NCI-H82 (cell line): ENCODE measurements around the gene RTP2.

Experiments used
- DNase-seq: peaks from one replicate; lab custom pipeline; 2025; lab: John Stamatoyannopoulos, UW

Gene RTP2

DNA sequence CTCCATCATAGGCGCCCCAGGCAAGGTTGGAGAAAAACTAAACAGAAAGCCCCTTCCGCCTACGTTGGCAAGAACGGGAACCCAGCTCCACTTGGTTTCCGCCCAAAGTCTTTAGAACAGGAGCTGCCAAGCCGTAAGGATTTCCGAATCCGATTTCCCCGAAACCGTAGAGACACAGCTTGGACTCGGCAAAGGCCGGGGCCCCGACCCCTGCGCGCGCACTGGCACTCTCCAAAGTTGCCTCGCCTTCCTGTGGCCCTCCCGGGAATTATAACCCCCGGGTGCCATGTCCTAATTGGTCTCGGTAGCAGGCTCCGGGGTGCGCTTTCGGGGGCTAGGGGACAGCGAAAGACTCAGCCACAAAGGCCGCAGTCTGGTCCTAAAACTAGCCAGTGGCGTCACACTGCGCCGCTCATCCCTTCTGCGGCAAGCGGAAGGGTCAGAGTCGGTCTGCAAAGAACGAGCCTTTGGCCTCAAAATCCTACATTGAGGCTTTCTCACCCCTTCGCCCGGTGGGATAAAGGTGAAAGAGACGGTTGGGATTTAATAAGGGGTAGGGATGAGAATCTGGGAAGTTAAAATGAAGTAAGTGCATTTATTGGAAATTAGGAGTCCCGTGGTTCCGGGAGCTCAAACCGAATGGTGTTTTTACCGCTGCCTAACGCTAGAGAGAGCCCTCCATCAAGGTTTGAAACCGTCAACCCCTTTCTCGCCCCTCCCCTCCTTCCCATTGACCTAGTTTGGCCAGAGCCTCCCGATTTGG lies 36.2 kb upstream of the RTP2 start:
- peak; percentile 93 for DNase-seq

- DNase-seq = no peak
These were observed 35.6 kb upstream of the RTP2 start for GRCh38 chr3:187738071-187738330.

DNA sequence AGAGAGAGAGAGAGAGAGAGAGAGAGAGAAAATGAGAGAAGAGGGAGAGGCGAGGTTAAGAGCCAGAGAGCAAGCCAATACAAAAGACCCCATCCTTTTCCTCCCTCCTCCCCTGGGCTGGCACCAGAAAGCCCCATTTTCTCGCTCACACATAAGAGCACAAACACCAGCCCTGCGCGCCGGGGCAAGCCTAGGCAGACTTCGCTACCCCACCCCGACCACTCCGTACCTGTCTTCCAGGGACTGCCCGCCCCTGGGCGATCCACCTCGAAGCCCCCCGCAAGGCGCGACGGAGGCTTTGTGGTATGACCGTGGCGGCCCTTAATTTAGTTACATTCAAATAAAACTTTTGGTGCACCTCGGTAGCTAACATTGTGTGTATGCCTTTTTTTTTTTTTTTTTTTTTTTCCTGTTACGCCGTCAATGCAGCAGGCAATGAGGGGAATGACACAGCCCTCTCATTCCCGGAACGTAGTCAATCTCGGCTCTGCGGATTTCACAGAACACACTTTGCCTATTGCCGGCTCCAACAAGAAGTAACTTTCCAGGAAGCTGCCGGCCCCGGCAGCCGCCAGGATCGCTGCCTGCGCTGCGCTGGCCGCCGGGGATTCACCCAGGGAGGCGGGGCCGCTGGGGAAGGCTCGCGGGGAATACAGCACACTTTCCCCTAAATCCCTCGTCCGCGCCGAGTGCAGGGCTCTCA lies 35.2 kb upstream of the RTP2 start:
- peak; percentile 34 for DNase-seq

GRCh38 chr3:187737006-187737367 lies 34.6 kb upstream of the RTP2 start:
- no peak for DNase-seq

DNA sequence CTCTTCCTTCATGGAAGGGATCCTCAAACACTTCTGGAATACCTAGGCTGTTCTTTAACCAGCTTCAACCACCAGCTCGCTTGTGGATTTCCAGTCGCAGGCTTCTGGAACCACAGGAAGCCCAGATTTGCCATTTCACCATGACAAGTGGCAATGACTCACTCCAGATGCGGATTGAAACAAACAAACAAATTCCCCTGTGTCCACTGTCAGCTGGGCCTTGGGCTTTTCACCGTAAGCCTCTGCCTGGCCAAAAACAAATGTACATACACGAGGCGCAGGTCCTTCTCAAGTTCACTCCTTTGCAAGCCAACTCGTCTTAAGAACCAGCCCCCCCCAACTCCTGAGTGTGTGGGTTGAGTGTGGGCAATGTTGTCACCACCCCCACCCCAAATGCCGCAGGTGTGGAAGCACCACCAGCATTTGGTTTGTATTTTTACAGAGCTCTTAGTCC lies 34.1 kb upstream of the RTP2 start:
- DNase-seq = no peak

DNA sequence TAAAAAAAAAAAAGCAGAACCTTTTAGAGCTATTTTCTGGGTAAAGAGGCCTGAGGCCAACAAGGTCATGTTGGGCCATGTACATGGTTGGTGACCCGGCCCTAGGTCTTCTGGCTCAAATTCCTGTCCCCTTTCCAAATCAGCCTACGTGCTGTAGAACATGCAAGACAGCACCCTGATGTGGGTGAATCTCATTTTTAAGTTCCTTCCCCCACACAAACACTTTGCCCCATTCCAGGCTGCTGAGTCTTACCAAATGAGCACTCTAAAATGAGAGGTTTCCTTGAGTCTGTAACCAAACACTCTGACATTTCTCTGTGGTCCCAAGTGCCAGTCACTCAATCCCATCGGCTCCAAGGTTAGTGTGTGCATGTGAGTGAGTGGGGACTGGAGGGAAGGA lies 33.5 kb upstream of the RTP2 start:
- DNase-seq = no peak

DNA sequence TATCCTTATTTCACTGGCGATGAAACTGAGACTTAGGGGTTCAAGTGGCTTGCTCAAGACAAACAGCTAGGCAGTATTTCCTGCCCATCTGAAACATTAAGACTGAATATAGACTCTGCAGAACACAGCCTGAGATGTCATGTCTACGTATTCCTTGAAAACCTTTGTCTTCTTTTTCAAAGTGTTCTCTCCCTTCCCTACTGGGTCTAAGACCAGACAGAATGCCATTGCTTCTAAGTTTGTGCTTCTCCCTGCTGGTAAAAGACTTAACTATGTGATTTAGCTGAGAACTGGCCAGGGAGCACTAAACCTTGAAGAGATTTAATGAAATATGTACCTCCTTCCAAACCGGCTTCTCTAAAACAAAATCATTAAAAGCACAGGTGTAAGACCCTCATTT lies 33.0 kb upstream of the RTP2 start:
- DNase-seq = no peak

DNA sequence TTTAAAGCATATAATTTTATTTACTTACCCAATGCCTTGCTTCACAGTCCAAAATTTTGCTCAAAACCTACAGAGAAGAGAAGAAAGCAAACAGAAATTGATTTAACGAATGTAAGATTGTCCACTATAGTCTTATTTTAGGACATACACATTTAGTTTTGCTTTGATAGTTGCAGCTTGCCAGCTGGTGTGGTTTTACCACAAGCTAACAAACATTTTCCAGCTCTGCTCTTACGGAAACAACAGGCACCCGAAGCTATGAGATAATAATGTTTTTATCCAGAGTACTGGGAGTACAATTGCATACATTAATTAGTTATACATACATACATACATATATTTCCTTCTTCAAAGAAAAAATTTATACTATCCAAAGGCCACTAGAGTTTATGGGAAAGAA lies 32.5 kb upstream of the RTP2 start:
- no peak for DNase-seq

DNA sequence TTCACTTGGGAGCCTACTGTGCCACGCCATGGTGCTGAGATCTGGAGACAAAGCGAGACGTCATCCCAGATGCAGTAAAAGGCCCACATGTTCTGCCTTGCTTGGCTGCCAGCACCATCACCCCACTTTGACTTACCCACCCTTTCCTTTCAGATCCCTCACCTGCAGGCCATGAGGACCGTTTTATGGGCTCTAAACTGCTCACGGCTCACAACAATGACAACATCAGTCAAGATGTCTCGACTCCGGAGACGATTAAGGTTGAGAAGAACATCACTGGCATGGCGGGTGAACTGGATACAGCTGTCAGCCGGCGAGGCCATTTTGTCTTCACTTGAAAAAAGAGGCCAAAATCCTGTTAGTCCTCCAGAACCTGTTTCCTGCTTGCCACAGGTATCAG lies 31.0 kb upstream of the RTP2 start:
- DNase-seq = no peak

DNA sequence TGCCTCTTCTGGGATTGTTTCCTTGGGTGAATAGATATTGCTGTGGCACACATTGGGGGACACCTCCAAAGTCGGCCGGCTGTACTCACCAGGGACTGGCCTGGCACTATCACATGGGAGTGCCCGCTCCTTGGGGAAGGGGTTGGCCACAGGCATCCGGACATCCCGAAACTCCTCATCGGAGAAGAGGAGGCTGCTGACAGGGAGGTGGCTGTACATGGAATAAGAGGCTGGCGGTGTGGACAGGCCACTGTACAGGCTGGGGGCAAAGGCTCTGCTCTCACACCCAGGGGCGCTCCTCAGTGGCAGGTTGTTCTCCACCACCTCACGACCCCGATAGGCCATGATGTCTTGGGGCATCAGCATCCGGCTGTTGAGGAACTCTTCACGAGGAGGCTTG lies 27.2 kb upstream of the RTP2 start:
- DNase-seq = no peak

GRCh38 chr3:187728940-187729583 lies 26.7 kb upstream of the RTP2 start:
- DNase-seq = no peak

- DNase-seq = no peak
These were observed 25.9 kb upstream of the RTP2 start for GRCh38 chr3:187728248-187728647.

GRCh38 chr3:187726564-187726963 lies 24.2 kb upstream of the RTP2 start:
- no peak for DNase-seq

- no peak for DNase-seq
These were observed 23.5 kb upstream of the RTP2 start for GRCh38 chr3:187725653-187726370.

DNA sequence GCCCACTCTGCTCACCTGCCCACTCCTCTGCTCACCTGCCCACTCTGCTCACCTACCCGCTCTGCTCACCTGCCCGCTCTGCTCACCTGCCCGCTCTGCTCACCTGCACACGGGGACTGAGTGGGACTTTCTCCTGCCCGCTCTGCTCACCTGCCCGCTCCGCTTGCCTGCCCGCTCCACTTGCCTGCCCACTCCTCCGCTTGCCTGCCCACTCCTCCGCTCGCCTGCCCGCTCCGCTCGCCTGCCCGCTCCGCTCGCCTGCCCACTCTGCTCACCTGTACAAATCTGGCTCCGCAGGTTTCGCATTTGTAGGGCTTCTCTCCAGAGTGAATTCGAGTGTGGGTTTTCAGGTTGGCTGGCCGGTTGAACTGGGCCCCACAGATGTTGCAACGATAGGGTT lies 22.9 kb upstream of the RTP2 start:
- DNase-seq = no peak

DNA sequence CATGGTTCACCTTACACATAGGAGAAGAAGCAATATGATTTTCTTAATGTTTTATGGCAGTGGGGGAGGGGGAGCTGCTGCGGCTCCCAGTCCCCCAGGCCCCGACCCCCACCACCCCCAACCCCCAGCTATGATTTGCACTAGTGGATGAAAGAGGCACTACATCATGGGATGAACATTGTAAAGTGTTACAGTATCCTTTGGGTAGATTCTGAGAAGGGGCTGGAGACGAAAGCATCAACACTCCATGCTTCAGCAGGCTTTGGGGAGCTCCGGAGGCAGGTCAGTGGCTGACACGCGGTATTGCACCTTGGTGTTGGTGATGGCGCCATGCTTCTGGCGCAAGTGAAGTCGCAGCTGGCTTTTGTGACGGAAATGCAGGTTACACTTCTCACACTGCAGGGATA lies 19.9 kb upstream of the RTP2 start:
- no peak for DNase-seq

- DNase-seq = no peak
These were observed 18.7 kb upstream of the RTP2 start for GRCh38 chr3:187721055-187721454.

DNA sequence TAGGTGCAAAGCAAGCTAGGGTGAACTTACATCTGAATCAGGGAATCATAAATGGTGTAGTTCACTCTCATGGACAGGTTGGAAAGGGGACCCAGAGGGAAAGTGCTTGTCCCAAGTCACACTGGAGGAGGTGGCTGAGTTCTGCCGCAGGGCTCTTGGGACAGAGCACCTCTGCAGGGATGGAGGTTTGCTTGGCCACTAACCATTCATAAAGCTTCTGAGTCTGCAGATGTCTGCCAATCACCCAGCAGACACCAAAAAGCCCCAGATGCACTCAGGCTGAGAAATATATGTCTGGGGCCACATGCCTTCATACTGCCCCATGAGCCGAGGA lies 17.9 kb upstream of the RTP2 start:
- no peak for DNase-seq

- no peak for DNase-seq
These were observed 17.4 kb upstream of the RTP2 start for GRCh38 chr3:187719628-187720336.

DNA sequence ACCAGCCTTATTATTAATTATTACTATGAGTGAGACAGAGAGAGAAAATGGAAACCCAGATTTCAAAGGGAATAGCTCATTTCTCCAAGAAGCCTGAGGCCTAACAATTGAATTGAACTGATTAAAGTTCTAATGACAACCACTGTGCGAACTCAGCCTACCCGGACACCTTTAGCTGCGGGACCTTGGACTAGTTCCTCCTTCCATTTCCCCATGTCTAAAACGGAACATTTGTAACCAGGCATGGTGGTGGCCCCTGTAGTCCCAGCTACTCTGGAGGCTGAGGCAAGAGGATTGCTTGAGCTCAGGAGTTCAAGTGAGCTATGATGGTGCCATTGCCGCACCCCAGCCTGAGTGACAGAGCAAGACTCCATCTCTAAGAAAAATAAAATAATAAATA lies 16.4 kb upstream of the RTP2 start:
- DNase-seq = no peak

DNA sequence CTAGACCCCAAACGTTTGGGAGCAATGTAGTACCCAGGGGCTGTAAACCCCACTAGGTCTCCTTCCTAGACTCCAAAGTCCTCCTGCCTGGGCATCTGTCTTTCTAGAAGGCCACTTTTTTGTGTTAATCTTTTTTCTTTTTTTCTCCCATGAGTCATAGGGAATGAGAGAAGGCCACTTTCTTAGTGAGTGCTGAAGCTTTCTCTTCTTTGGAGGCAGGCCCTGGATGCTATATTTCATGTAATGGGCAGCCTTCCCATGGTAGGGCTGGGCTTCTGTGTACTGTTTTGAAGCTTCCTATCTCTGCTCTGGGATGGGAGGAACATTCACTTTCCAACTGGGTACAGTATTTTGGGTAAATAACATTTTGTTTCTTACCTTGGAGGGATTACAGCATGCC lies 15.2 kb upstream of the RTP2 start:
- DNase-seq = no peak

DNA sequence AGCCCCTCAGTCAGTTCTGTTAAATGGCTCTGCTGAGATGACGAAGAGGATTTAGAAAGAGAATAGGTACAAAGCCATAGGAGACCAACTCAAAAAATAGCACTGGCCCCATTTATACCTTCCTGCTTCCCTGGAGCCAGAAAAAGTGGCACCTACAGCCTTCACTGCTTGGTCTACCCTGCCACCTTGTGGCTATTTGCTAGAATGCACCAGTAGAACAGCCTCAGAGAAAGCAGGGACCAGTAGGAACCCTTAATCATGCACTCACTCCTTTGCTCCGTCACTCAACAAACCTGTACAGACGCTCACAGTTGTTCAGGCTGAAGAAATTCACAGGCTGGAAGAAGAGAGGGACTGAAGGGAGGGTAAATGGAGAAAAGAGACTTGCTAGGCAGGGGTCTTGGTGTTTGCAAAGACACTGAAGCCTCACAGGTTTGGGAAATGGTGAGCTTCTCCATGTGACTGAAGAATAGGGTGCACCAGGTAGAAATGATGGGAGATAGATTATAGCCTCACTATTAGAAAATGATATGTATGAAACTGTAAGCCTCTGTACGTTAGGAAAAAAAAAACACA lies 12.1 kb upstream of the RTP2 start:
- DNase-seq = peak; percentile 80
